Sigmoid colon (tissue), 4 donors: ENCODE results near the gene CHID1.

Experiments
- EP300 ChIP-seq, 4 donors: sonication (generic); formaldehyde crosslinking; IDR thresholded peaks; one replicate each; pipeline ENCODE4 v1.6.1; 2017; ENCODE audit warnings: antibody characterized with exemption in 4 of 4
- POLR2A ChIP-seq, 2 donors: fragments of 450-650 bp; IDR thresholded peaks; one replicate each; pipeline ENCODE4 v1.6.1; 2016; ENCODE audit warnings: antibody characterized with exemption in 2 of 2, mild to moderate bottlenecking in 2 of 2, moderate library complexity in 2 of 2
- POLR2AphosphoS5 ChIP-seq, 4 donors: sonication (generic); formaldehyde crosslinking; IDR thresholded peaks; one replicate each; pipeline ENCODE4 v1.6.1; 2017; ENCODE audit warnings: antibody characterized with exemption in 4 of 4
- TF ChIP-seq, protein P1 (sequence below), 4 experiments: fragments of 450-650 bp in 3 of 4; fragments of 200-600 bp in 1 of 4; IDR thresholded peaks; one replicate each; pipeline ENCODE4 v1.5.1; 2016 to 2019; ENCODE audit warnings: antibody characterized with exemption in 4 of 4, mild to moderate bottlenecking in 3 of 4, moderate library complexity in 2 of 4

DNA sequence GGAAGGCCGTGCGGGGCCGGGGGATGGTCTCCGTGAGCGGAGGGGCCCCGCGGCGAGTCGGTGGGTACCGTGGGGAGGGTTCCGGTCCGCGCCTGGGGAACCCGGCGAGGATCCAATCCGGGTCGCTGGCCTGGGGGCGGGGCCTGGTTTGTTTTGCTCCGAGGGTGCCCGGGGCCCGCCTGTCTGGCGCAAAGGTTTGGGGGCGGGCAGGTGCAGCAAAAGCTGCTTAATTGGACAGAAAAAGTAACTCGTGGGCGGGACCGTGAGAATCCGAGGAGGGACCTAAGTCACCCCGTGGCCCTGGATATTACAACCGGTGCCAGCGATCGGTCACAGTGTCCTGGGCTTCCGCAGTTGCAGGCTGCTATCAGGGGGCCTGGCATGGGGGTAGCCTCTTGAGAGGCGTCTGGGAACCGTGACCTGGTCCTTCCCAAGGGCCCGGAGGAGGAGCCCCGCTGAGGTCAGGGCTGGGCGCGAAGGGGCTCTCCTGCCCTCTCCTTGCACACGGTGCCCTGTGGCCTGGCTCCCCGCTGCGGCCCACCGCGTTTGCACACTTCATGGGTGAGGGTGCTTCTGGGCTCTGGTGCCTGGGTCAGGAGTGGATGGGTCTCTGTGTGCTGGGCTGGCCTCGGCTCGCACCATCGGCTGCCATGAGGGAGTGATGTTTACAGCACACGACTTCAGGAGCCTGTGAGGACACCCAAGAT, 90.5 kb downstream of the CHID1 start:
- TF ChIP-seq EP300 (IDR thresholded peaks at IDR 0.05) (no peak), POLR2A (IDR thresholded peaks at IDR 0.05) (peak in 1 of 2 donors; percentile 49), POLR2AphosphoS5 (IDR thresholded peaks at IDR 0.05) (peak in 3 of 4 donors; percentile 3 to 32 (median 22))
- TF ChIP-seq, protein P1, sequence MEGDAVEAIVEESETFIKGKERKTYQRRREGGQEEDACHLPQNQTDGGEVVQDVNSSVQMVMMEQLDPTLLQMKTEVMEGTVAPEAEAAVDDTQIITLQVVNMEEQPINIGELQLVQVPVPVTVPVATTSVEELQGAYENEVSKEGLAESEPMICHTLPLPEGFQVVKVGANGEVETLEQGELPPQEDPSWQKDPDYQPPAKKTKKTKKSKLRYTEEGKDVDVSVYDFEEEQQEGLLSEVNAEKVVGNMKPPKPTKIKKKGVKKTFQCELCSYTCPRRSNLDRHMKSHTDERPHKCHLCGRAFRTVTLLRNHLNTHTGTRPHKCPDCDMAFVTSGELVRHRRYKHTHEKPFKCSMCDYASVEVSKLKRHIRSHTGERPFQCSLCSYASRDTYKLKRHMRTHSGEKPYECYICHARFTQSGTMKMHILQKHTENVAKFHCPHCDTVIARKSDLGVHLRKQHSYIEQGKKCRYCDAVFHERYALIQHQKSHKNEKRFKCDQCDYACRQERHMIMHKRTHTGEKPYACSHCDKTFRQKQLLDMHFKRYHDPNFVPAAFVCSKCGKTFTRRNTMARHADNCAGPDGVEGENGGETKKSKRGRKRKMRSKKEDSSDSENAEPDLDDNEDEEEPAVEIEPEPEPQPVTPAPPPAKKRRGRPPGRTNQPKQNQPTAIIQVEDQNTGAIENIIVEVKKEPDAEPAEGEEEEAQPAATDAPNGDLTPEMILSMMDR (IDR thresholded peaks at IDR 0.05): no peak
